ENCODE results near the gene DR1.

GRCh38 chr1:93414749-93415148, 69.0 kb downstream of the DR1 start:
- TF ChIP-seq CTCF (IDR thresholded peaks at IDR 0.05) (no peak), ZFX (IDR thresholded peaks at IDR 0.05; ENCODE audit: borderline replicate concordance) (no peak)

All from 22Rv1 (cell line).